ENCODE measurements around the gene TCEA2. TPM values are rescaled to one million over a fixed set of nuclear protein-coding genes. Genes with fewer than 3 reads are reported as not detected.

TCEA2 gene
- total and polyA plus RNA-seq, 2 of the 13 experiments (the other 11 are each of a cell fraction or from before 2014, with no cell fraction given) = 28.1 to 33.7 TPM

- peak; percentile 97; the same call in 1 of the 2 replicates for TF ChIP-seq SP140L (CRISPR knock-in tag; IDR thresholded peaks at IDR 0.05; ENCODE audit: borderline replicate concordance)
- TF ChIP-seq MEIS1 (CRISPR knock-in tag; IDR thresholded peaks at IDR 0.05; ENCODE audit: borderline replicate concordance) = peak; percentile 74; the same call in 1 of the 2 replicates
- peak; percentile 97 for TF ChIP-seq ZNF788 (CRISPR knock-in tag; IDR thresholded peaks at IDR 0.05; ENCODE audit: borderline replicate concordance)
- no peak; the same call in none of the 2 replicates for TF ChIP-seq EED (CRISPR knock-in tag; IDR thresholded peaks at IDR 0.05)
- peak; percentile 81; the same call in 1 of the 2 replicates for TF ChIP-seq ZNF296 (CRISPR knock-in tag; conservative IDR thresholded peaks at IDR 0.05)
- peak; percentile 41; the same call in 1 of the 2 replicates for TF ChIP-seq ZNF7 (CRISPR knock-in tag; IDR thresholded peaks at IDR 0.05)
- peak; percentile 99 for TF ChIP-seq AKAP8 (CRISPR knock-in tag; IDR thresholded peaks at IDR 0.05)
- peak; percentile 7 for TF ChIP-seq RBM22 (optimal IDR thresholded peaks at IDR 0.05; ENCODE audit: low read length)
- TF ChIP-seq HOXA3 (CRISPR knock-in tag; IDR thresholded peaks at IDR 0.05) = peak; percentile 93
- no peak for TF ChIP-seq SATB2 (CRISPR knock-in tag; IDR thresholded peaks at IDR 0.05)
- TF ChIP-seq RFXANK (CRISPR knock-in tag; IDR thresholded peaks at IDR 0.05) = peak; percentile 91
- TF ChIP-seq NFKBIZ (CRISPR knock-in tag; IDR thresholded peaks at IDR 0.05) = no peak; the same call in none of the 2 replicates
- peak; percentile 69; the same call in 1 of the 2 replicates for TF ChIP-seq ZNF746 (CRISPR knock-in tag; IDR thresholded peaks at IDR 0.05)
- TF ChIP-seq ARID4A (CRISPR knock-in tag; IDR thresholded peaks at IDR 0.05; ENCODE audit: borderline replicate concordance) = peak; percentile 89; the same call in 1 of the 2 replicates
- TF ChIP-seq ZNF580 (CRISPR knock-in tag; IDR thresholded peaks at IDR 0.05; ENCODE audit: borderline replicate concordance, low read depth) = peak; percentile 91; the same call in 1 of the 2 replicates
- TF ChIP-seq ZBTB2 (CRISPR knock-in tag; IDR thresholded peaks at IDR 0.05; ENCODE audit: low read depth) = peak; percentile 95
- no peak for TF ChIP-seq RNF219 (CRISPR knock-in tag; IDR thresholded peaks at IDR 0.05)
- TF ChIP-seq ZSCAN25 (CRISPR knock-in tag; IDR thresholded peaks at IDR 0.05) = peak; percentile 70; the same call in 1 of the 2 replicates
- TF ChIP-seq ZBTB1 (CRISPR knock-in tag; IDR thresholded peaks at IDR 0.05; ENCODE audit: borderline replicate concordance) = peak; percentile 12; the same call in 1 of the 2 replicates
- TF ChIP-seq ZSCAN30 (CRISPR knock-in tag; IDR thresholded peaks at IDR 0.05) = no peak
- peak; percentile 97 for TF ChIP-seq ZNF550 (CRISPR knock-in tag; IDR thresholded peaks at IDR 0.05; ENCODE audit: borderline replicate concordance)
- TF ChIP-seq ZNF841 (CRISPR knock-in tag; IDR thresholded peaks at IDR 0.05; ENCODE audit: borderline replicate concordance) = 0 out of 2 replicates have a peak, but pooled peaks have one; percentile 74
These were observed at the start of gene TCEA2 (continued) for GRCh38 chr20:64062596-64063388.
